HepG2 (cell line): ENCODE data around the gene NKX1-1. TPM values are rescaled to one million over a fixed set of nuclear protein-coding genes. Genes with fewer than 3 reads are reported as not detected.

Experiments
- ATAC-seq: fragments of 200-7000 bp; cut with Tn5 transposase; 3 replicates; pipeline ENCODE4 v1.9.1; 2020; ENCODE audit warnings: mild to moderate bottlenecking, moderate library complexity
- BruUV-seq: library from RNA; stranded (reverse); fragments of 400-500 nt; replicated peaks from 2 replicates; lab custom pipeline; 2021; lab: Mats Ljungman, UMichigan
- CTCF ChIA-PET: fragments of 300-600 bp; formaldehyde crosslinking; extraction: SDS; loops from one replicate; lab custom pipeline; 2021; ENCODE audit warnings: low total read pairs, inconsistent platforms, low intra/inter-chr PET ratio; lab: Yijun Ruan, JAX
- POLR2A ChIA-PET: fragments of 350-600 bp; sonication (Branson Sonifier 250); formaldehyde crosslinking; loops from one replicate; lab custom pipeline; 2020; ENCODE audit warnings: antibody characterized with exemption, inconsistent platforms; lab: Yijun Ruan, JAX
- DNase-seq: peaks from one replicate; pipeline ENCODE4 v3.0.0-alpha.2; 2015; ENCODE audit warnings: low spot score
- FAIRE-seq: peaks from 3 replicates; lab custom pipeline; 2011; peaks lifted over from hg19 to GRCh38; lab: Jason Lieb, UNC
- H2AFZ ChIP-seq: one replicate; pipeline ENCODE4 v1.6.1; 2011; ENCODE audit warnings: low read length, inconsistent platforms
- H3K27ac ChIP-seq: fragments of 300-600 bp; 3 replicates; pipeline ENCODE4 v1.8.0; 2011; ENCODE audit warnings: mixed run types, mild to moderate bottlenecking, mixed read lengths, low read length, inconsistent platforms; ENCODE audit not compliant: insufficient read depth; ENCODE audit errors: extremely low read length
- H3K27me3 ChIP-seq, 2 experiments: fragments of 200-600 bp in 1 of 2; 2 replicates in 1 of 2; 3 replicates in 1 of 2; pipeline versions ENCODE4 v1.6.0 to v1.8.0; 2011; ENCODE audit warnings: low read length in 2 of 2, mild to moderate bottlenecking in 2 of 2, moderate library complexity in 2 of 2, inconsistent platforms in 1 of 2; ENCODE audit not compliant: insufficient read depth in 2 of 2, control insufficient read depth in 1 of 2
- H3K36me3 ChIP-seq, 2 experiments: fragments of 200-600 bp in 1 of 2; replicated peaks in 1 of 2; 2 replicates in 1 of 2; 3 replicates in 1 of 2; pipeline versions ENCODE4 v1.5.1 to v1.8.0; 2011; ENCODE audit warnings: low read length in 2 of 2, inconsistent platforms in 1 of 2; ENCODE audit not compliant: insufficient read depth in 2 of 2, control insufficient read depth in 1 of 2
- H3K4me1 ChIP-seq: 2 replicates; pipeline ENCODE4 v1.5.1; 2012; ENCODE audit warnings: low read length, inconsistent platforms; ENCODE audit not compliant: insufficient read depth
- H3K4me2 ChIP-seq: 2 replicates; pipeline ENCODE4 v1.6.0; 2011; ENCODE audit warnings: low read depth, low read length, inconsistent platforms
- H3K4me3 ChIP-seq, 3 experiments: fragments of 200-600 bp in 1 of 3; sonication (generic), shearing (Covaris generic) in 1 of 3; replicated peaks in 1 of 3; 2 replicates each; pipeline ENCODE4 v1.5.1; 2011 to 2016; ENCODE audit warnings: low read length in 3 of 3, inconsistent platforms in 2 of 3, low read depth in 2 of 3, mild to moderate bottlenecking in 2 of 3, control low read depth in 1 of 3, mixed read lengths in 1 of 3; ENCODE audit not compliant: insufficient read depth in 1 of 3
- H3K79me2 ChIP-seq: one replicate; pipeline ENCODE4 v1.6.1; 2011; ENCODE audit warnings: low read length, inconsistent platforms; ENCODE audit not compliant: insufficient read depth
- H3K9ac ChIP-seq: 2 replicates; pipeline ENCODE4 v1.6.0; 2011; ENCODE audit warnings: mild to moderate bottlenecking, low read depth, low read length, inconsistent platforms; ENCODE audit not compliant: insufficient read depth
- H3K9me3 ChIP-seq: 2 replicates; pipeline ENCODE4 v1.5.1; 2012; ENCODE audit warnings: mild to moderate bottlenecking, low read length
- H4K20me1 ChIP-seq: 2 replicates; pipeline ENCODE4 v1.6.0; 2011; ENCODE audit warnings: inconsistent platforms, mild to moderate bottlenecking, low read length, moderate library complexity; ENCODE audit not compliant: insufficient read depth
- CBX1 ChIP-seq: IDR thresholded peaks from one replicate; pipeline ENCODE4 v1.6.1; 2016; ENCODE audit warnings: antibody characterized with exemption, low read depth
- KLF6 ChIP-seq: IDR thresholded peaks from 2 replicates; pipeline ENCODE4 v1.8.0; 2016; ENCODE audit warnings: missing biosample characterization, missing genetic modification reagents
- MIER2 ChIP-seq: IDR thresholded peaks from 2 replicates; pipeline ENCODE4 v1.6.1; 2016; ENCODE audit warnings: missing biosample characterization, missing genetic modification reagents
- NFE2L1 ChIP-seq: sonication (generic); formaldehyde crosslinking; IDR thresholded peaks from 2 replicates; pipeline ENCODE4 v1.4.0; 2020; ENCODE audit warnings: missing genetic modification reagents, mild to moderate bottlenecking, borderline replicate concordance
- RARA ChIP-seq: IDR thresholded peaks from 2 replicates; pipeline ENCODE4 v1.6.1; 2016; ENCODE audit warnings: missing genetic modification reagents, missing compliant biosample characterization
- TBP ChIP-seq: sonication (generic); formaldehyde crosslinking; IDR thresholded peaks from 2 replicates; pipeline ENCODE4 v1.5.0; 2020; ENCODE audit warnings: missing genetic modification reagents
- ZMYM4 ChIP-seq: sonication (generic); formaldehyde crosslinking; IDR thresholded peaks from 2 replicates; pipeline ENCODE4 v1.8.1; 2023; ENCODE audit warnings: mild to moderate bottlenecking, missing genetic modification reagents
- ZNF121 ChIP-seq: sonication (generic); formaldehyde crosslinking; IDR thresholded peaks from 2 replicates; pipeline ENCODE4 v1.5.0; 2020; ENCODE audit warnings: mild to moderate bottlenecking, missing genetic modification reagents
- WGBS: methylation state at CpG from one replicate; pipeline ENCODE4 v1.1.6; 2017; ENCODE audit warnings: low lambda C conversion rate; 5-methylcytosine and 5-hydroxymethylcytosine counted together
- in situ Hi-C: cut with HindIII; loops from 2 replicates; pipeline ENCODE4 v1.10.0; 2017; ENCODE audit warnings: low pct_unique_long_range_greater_than_20kb; ENCODE audit not compliant: extremely low pct_ligation_motif_present
- intact Hi-C: fragments of 100-400 bp; cut with micrococcal nuclease; formaldehyde crosslinking; loops from one replicate; pipeline ENCODE4 v1.10.0; 2022; ENCODE audit not compliant: unreplicated experiment
- polyA plus RNA-seq, 8 experiments: library from polyadenylated mRNA; depleted of rRNA in 3 of 8; stranded (reverse) in 7 of 8; unstranded in 1 of 8; fragments of >200 nt; fragmentation: Illumina TruSeq in 4 of 8; extraction: Trizol in 4 of 8; gene quantifications; 2 replicates each; pipeline versions ENCODE4 v1.2.1 to v1.2.3, GENCODE V29; 2011 to 2016; ENCODE audit warnings: low read depth in 4 of 8, missing spikeins in 1 of 8, mixed read lengths in 1 of 8; ENCODE audit not compliant: insufficient read depth in 1 of 8
- total RNA-seq, 5 experiments: library from RNA; depleted of rRNA; stranded (reverse); fragments of >200 nt; fragmentation: Illumina TruSeq; extraction: Trizol; gene quantifications; 2 replicates each; pipeline ENCODE4 v1.2.3, GENCODE V29; 2016; ENCODE audit warnings: low read depth in 1 of 5
- TF ChIP-seq, protein P1 (sequence below): sonication (generic); formaldehyde crosslinking; IDR thresholded peaks from 2 replicates; pipeline ENCODE4 v1.4.0; 2020; ENCODE audit warnings: mild to moderate bottlenecking, missing genetic modification reagents
- TF ChIP-seq, protein P2 (sequence below): sonication (generic); formaldehyde crosslinking; IDR thresholded peaks from 2 replicates; pipeline ENCODE4 v1.5.0; 2020; ENCODE audit warnings: mild to moderate bottlenecking, missing genetic modification reagents, borderline replicate concordance

NKX1-1 gene
- total and polyA plus RNA-seq, 2 of the 13 experiments (the other 11 are each of a cell fraction or from before 2014, with no cell fraction given): not detected

DNA sequence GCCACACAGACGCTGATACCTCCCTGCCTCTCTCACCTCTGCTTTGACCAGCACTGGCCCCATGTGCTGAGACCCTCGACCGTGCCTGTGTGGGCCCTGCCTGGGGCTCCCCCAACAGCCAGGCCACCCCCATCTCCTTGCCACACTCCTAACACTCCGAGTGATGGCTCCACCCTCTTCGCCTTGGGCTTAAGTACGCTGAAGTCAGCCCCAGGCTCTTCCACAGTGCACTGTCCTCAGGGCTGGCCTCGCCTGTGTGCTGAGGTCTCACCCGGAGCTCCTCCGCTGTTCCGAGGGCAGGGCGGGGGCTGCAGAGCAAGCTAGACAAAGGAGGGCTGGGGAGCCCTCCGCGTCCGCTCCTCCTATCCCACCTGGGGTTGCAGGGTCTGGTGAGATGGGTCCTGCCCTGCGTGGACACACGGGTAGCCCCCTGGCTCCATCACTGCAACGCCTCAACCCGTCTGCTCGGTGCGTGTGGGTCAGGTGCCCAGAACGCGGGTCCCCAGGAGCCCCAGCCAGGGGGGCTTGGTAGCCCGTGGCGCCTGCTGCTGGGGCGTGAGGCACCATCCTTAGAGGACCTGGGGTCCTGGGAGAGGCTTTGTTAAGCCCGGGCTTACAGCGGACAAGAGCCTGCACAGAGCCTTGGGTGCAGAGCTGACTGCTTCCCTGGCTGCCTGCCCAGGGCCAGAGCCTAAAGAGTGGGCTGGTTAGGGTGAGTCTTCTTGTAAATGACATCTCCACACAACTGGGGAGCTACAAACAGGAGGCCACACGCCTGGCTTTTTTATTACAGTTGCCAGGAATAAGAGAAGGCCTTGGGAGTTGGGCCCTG lies 42.6 kb upstream of the NKX1-1 start:
- ATAC-seq (peak; percentile 25; the same call in 1 of the 3 replicates), FAIRE-seq (no peak), DNase-seq (no peak)
- Histone ChIP-seq H3K4me2 (no peak overlapping the region), H3K4me3 (no peak overlapping the region), H3K36me3 (no peaks in the 10 kb centered on the region), H3K27me3 (peaks cover 2 to 55% of the 10 kb centered on the region in 2 experiments; a peak in 4 of 5 replicates), H3K9ac (no peak overlapping the region), H3K79me2 (no peaks in the 10 kb centered on the region), H3K9me3 (peaks cover 10% of the 10 kb centered on the region; the same call in 1 of the 2 replicates), H4K20me1 (no peaks in the 10 kb centered on the region), H3K27ac (no peak overlapping the region), H3K4me1 (no peaks in the 10 kb centered on the region), H2AFZ (no peak overlapping the region)
- in situ Hi-C loops: no loop called here
- ChIA-PET POLR2A (no interaction called here), CTCF (no interaction called here)
- 6% methylated on average over 10 of the region's 28 CpGs for WGBS
- intact Hi-C loops: no loop called here
- no TSS peak for BruUV-seq
- no peak for TF ChIP-seq ZMYM4 (CRISPR knock-in tag)
- TF ChIP-seq TBP (CRISPR knock-in tag): no peak
- TF ChIP-seq, protein P1, sequence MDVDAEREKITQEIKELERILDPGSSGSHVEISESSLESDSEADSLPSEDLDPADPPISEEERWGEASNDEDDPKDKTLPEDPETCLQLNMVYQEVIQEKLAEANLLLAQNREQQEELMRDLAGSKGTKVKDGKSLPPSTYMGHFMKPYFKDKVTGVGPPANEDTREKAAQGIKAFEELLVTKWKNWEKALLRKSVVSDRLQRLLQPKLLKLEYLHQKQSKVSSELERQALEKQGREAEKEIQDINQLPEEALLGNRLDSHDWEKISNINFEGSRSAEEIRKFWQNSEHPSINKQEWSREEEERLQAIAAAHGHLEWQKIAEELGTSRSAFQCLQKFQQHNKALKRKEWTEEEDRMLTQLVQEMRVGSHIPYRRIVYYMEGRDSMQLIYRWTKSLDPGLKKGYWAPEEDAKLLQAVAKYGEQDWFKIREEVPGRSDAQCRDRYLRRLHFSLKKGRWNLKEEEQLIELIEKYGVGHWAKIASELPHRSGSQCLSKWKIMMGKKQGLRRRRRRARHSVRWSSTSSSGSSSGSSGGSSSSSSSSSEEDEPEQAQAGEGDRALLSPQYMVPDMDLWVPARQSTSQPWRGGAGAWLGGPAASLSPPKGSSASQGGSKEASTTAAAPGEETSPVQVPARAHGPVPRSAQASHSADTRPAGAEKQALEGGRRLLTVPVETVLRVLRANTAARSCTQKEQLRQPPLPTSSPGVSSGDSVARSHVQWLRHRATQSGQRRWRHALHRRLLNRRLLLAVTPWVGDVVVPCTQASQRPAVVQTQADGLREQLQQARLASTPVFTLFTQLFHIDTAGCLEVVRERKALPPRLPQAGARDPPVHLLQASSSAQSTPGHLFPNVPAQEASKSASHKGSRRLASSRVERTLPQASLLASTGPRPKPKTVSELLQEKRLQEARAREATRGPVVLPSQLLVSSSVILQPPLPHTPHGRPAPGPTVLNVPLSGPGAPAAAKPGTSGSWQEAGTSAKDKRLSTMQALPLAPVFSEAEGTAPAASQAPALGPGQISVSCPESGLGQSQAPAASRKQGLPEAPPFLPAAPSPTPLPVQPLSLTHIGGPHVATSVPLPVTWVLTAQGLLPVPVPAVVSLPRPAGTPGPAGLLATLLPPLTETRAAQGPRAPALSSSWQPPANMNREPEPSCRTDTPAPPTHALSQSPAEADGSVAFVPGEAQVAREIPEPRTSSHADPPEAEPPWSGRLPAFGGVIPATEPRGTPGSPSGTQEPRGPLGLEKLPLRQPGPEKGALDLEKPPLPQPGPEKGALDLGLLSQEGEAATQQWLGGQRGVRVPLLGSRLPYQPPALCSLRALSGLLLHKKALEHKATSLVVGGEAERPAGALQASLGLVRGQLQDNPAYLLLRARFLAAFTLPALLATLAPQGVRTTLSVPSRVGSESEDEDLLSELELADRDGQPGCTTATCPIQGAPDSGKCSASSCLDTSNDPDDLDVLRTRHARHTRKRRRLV (CRISPR knock-in tag): no peak
- no peak for TF ChIP-seq ZNF121 (CRISPR knock-in tag)
- TF ChIP-seq RARA (CRISPR knock-in tag): no peak
- TF ChIP-seq NFE2L1 (CRISPR knock-in tag): no peak
- TF ChIP-seq, protein P2, sequence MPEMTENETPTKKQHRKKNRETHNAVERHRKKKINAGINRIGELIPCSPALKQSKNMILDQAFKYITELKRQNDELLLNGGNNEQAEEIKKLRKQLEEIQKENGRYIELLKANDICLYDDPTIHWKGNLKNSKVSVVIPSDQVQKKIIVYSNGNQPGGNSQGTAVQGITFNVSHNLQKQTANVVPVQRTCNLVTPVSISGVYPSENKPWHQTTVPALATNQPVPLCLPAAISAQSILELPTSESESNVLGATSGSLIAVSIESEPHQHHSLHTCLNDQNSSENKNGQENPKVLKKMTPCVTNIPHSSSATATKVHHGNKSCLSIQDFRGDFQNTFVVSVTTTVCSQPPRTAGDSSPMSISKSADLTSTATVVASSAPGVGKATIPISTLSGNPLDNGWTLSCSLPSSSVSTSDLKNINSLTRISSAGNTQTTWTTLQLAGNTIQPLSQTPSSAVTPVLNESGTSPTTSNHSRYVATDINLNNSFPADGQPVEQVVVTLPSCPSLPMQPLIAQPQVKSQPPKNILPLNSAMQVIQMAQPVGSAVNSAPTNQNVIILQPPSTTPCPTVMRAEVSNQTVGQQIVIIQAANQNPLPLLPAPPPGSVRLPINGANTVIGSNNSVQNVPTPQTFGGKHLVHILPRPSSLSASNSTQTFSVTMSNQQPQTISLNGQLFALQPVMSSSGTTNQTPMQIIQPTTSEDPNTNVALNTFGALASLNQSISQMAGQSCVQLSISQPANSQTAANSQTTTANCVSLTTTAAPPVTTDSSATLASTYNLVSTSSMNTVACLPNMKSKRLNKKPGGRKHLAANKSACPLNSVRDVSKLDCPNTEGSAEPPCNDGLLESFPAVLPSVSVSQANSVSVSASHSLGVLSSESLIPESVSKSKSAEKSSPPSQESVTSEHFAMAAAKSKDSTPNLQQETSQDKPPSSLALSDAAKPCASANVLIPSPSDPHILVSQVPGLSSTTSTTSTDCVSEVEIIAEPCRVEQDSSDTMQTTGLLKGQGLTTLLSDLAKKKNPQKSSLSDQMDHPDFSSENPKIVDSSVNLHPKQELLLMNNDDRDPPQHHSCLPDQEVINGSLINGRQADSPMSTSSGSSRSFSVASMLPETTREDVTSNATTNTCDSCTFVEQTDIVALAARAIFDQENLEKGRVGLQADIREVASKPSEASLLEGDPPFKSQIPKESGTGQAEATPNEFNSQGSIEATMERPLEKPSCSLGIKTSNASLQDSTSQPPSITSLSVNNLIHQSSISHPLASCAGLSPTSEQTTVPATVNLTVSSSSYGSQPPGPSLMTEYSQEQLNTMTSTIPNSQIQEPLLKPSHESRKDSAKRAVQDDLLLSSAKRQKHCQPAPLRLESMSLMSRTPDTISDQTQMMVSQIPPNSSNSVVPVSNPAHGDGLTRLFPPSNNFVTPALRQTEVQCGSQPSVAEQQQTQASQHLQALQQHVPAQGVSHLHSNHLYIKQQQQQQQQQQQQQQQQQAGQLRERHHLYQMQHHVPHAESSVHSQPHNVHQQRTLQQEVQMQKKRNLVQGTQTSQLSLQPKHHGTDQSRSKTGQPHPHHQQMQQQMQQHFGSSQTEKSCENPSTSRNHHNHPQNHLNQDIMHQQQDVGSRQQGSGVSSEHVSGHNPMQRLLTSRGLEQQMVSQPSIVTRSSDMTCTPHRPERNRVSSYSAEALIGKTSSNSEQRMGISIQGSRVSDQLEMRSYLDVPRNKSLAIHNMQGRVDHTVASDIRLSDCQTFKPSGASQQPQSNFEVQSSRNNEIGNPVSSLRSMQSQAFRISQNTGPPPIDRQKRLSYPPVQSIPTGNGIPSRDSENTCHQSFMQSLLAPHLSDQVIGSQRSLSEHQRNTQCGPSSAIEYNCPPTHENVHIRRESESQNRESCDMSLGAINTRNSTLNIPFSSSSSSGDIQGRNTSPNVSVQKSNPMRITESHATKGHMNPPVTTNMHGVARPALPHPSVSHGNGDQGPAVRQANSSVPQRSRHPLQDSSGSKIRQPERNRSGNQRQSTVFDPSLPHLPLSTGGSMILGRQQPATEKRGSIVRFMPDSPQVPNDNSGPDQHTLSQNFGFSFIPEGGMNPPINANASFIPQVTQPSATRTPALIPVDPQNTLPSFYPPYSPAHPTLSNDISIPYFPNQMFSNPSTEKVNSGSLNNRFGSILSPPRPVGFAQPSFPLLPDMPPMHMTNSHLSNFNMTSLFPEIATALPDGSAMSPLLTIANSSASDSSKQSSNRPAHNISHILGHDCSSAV (CRISPR knock-in tag): no peak
- no peak for TF ChIP-seq KLF6 (CRISPR knock-in tag)
- TF ChIP-seq CBX1: no peak
- no peak for TF ChIP-seq MIER2 (CRISPR knock-in tag)
